Osteocyte (in vitro differentiated cells): ENCODE measurements around the gene TNFAIP3. TPM values are rescaled to one million over a fixed set of nuclear protein-coding genes. Genes with fewer than 3 reads are reported as not detected.
"Not testable (repeated sequence)": the region's sequence is repeated elsewhere in the genome, so short reads cannot be mapped to it uniquely, and the experiment has no call there.

Experiments
- DNase-seq: peaks from one replicate; pipeline ENCODE4 v3.0.0; 2021; ENCODE audit warnings: mixed read lengths; ENCODE audit not compliant: unreplicated experiment; ENCODE audit errors: extremely low spot score
- H3K27ac Mint-ChIP-seq: one replicate; pipeline ENCODE4 v1.8.0; 2021; ENCODE audit warnings: mild to moderate bottlenecking, mixed read lengths; ENCODE audit not compliant: unreplicated experiment
- H3K27me3 Mint-ChIP-seq: one replicate; pipeline ENCODE4 v1.8.0; 2021; ENCODE audit warnings: mixed read lengths; ENCODE audit not compliant: unreplicated experiment
- H3K36me3 Mint-ChIP-seq: one replicate; pipeline ENCODE4 v1.8.0; 2021; ENCODE audit warnings: mixed read lengths; ENCODE audit not compliant: unreplicated experiment
- H3K4me1 Mint-ChIP-seq: one replicate; pipeline ENCODE4 v1.8.0; 2021; ENCODE audit warnings: mixed read lengths; ENCODE audit not compliant: unreplicated experiment
- H3K4me3 Mint-ChIP-seq: one replicate; pipeline ENCODE4 v1.8.0; 2021; ENCODE audit warnings: mild to moderate bottlenecking, moderate library complexity, mixed read lengths; ENCODE audit not compliant: unreplicated experiment
- H3K9me3 Mint-ChIP-seq: one replicate; pipeline ENCODE4 v1.8.0; 2021; ENCODE audit warnings: mixed read lengths; ENCODE audit not compliant: unreplicated experiment
- CTCF ChIP-seq: fragments of 200-600 bp; sonication (generic); IDR thresholded peaks from 2 replicates; pipeline ENCODE4 v1.5.0; 2021; ENCODE audit warnings: antibody characterized with exemption, mild to moderate bottlenecking, moderate library complexity
- total RNA-seq: library from RNA; stranded (reverse); gene quantifications from 2 replicates; pipeline ENCODE4 v1.2.1, GENCODE V29; 2021

TNFAIP3 gene
- total RNA-seq, 1 donor from 2014 or later = 12.0 TPM

GRCh38 chr6:137890983-137891537, 24.0 kb downstream of the TNFAIP3 start:
- peaks cover 3% of the 10 kb centered on the region for H3K36me3 Mint-ChIP-seq
- no peaks in the 10 kb centered on the region for H3K27me3 Mint-ChIP-seq
- H3K9me3 Mint-ChIP-seq = peaks cover 24% of the 10 kb centered on the region
- peaks cover 20% of the 10 kb centered on the region for H3K4me1 Mint-ChIP-seq
- TF ChIP-seq CTCF = no peak
- H3K27ac Mint-ChIP-seq = no peak overlapping the region
- DNase-seq = no peak
- no peak overlapping the region for H3K4me3 Mint-ChIP-seq

GRCh38 chr6:137892271-137892708, 25.2 kb downstream of the TNFAIP3 start:
- no peak for DNase-seq
- Mint-ChIP-seq H3K4me1 (peaks cover 20% of the 10 kb centered on the region), H3K27me3 (no peaks in the 10 kb centered on the region), H3K4me3 (no peak overlapping the region), H3K36me3 (peaks cover 3% of the 10 kb centered on the region), H3K27ac (no peak overlapping the region), H3K9me3 (peaks cover 20% of the 10 kb centered on the region)
- TF ChIP-seq CTCF = no peak

GRCh38 chr6:137893181-137893580, 26.1 kb downstream of the TNFAIP3 start:
- H3K27ac Mint-ChIP-seq = no peak overlapping the region
- peaks cover 3% of the 10 kb centered on the region for H3K36me3 Mint-ChIP-seq
- DNase-seq = no peak
- no peaks in the 10 kb centered on the region for H3K27me3 Mint-ChIP-seq
- peaks cover 20% of the 10 kb centered on the region for H3K4me1 Mint-ChIP-seq
- H3K9me3 Mint-ChIP-seq = peaks cover 16% of the 10 kb centered on the region
- no peak overlapping the region for H3K4me3 Mint-ChIP-seq
- TF ChIP-seq CTCF = no peak

GRCh38 chr6:137893726-137894125, 26.7 kb downstream of the TNFAIP3 start:
- Mint-ChIP-seq H3K36me3 (no peaks in the 10 kb centered on the region), H3K27me3 (no peaks in the 10 kb centered on the region), H3K4me1 (peaks cover 20% of the 10 kb centered on the region), H3K27ac (no peak overlapping the region), H3K9me3 (peaks cover 11% of the 10 kb centered on the region), H3K4me3 (no peak overlapping the region)
- TF ChIP-seq CTCF = no peak
- no peak for DNase-seq

GRCh38 chr6:137894378-137894777, 27.3 kb downstream of the TNFAIP3 start:
- not testable (repeated sequence) for H3K4me3 Mint-ChIP-seq, H3K27ac Mint-ChIP-seq

More at GRCh38 chr6:137894378-137894777, 27.3 kb downstream of the TNFAIP3 start:
- peaks cover 20% of the 10 kb centered on the region for H3K4me1 Mint-ChIP-seq
- not testable (repeated sequence) for H3K9me3 Mint-ChIP-seq, DNase-seq, H3K27me3 Mint-ChIP-seq, H3K36me3 Mint-ChIP-seq
